H1 (cell line): ENCODE measurements around the gene IRF4.

Experiments used
- CEBPB ChIP-seq: IDR thresholded peaks from 2 replicates; pipeline ENCODE4 v1.6.1; 2012; ENCODE audit warnings: low read depth, low read length
- SAP30 ChIP-seq: fragments of 300-600 bp; sonication (generic); IDR thresholded peaks from 2 replicates; pipeline ENCODE4 v1.7.1; 2012; ENCODE audit warnings: low read length, moderate library complexity, mild to moderate bottlenecking, inconsistent platforms; ENCODE audit not compliant: insufficient read depth, insufficient replicate concordance
- TF ChIP-seq, protein P1 (sequence below), 3 experiments: IDR thresholded peaks; 1 replicate in 2 of 3; 2 replicates in 1 of 3; pipeline versions ENCODE4 v1.5.1 to v1.6.1; 2011; ENCODE audit warnings: low read length in 3 of 3, mild to moderate bottlenecking in 3 of 3, inconsistent platforms in 2 of 3, low read depth in 1 of 3, moderate library complexity in 1 of 3; ENCODE audit not compliant: insufficient read depth in 1 of 3; ENCODE audit errors: control extremely low read depth in 1 of 3

DNA sequence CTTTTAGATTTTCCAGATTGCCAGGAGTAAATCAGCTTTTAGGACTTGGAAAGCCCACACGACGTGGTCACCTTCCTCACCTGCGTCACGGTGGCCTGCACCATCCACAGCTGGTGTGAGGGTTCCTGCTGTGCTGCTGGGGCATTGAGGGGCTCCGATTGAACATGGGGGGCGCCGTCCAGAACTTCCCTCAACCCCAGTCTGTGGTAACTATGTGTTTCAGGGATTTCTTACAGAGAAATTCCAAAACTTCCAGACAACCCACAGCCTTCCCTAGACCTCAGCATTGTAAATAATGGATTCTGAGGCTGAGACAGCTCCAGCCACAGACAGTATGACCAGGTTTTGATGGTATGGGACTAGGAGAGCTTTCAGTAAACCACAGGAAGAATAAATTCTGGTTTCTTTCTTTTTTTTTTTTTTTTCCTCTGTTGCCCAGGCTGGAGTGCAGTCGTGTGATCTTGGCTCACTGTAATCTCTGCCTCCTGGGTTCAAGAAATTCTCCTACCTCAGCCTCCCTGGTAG is 46.7 kb upstream of the IRF4 start:
- TF ChIP-seq CEBPB: no peak
- no peak for TF ChIP-seq SAP30
- TF ChIP-seq, protein P1, sequence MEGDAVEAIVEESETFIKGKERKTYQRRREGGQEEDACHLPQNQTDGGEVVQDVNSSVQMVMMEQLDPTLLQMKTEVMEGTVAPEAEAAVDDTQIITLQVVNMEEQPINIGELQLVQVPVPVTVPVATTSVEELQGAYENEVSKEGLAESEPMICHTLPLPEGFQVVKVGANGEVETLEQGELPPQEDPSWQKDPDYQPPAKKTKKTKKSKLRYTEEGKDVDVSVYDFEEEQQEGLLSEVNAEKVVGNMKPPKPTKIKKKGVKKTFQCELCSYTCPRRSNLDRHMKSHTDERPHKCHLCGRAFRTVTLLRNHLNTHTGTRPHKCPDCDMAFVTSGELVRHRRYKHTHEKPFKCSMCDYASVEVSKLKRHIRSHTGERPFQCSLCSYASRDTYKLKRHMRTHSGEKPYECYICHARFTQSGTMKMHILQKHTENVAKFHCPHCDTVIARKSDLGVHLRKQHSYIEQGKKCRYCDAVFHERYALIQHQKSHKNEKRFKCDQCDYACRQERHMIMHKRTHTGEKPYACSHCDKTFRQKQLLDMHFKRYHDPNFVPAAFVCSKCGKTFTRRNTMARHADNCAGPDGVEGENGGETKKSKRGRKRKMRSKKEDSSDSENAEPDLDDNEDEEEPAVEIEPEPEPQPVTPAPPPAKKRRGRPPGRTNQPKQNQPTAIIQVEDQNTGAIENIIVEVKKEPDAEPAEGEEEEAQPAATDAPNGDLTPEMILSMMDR (IDR thresholded peaks at IDR 0.05; ENCODE audit: control extremely low read depth in 1 of 3, insufficient read depth in 1 of 3, low read depth in 1 of 3, low read length in 3 of 3): no peak
